Activated T-cell treated with anti-CD3 and anti-CD28 coated beads, Interleukin-2, amount 50 U/mL, for 4 hours (primary cell): ENCODE data around the gene MLIP. TPM values are rescaled to one million over a fixed set of nuclear protein-coding genes. Genes with fewer than 3 reads are reported as not detected.
"Not testable (repeated sequence)": the region's sequence is repeated elsewhere in the genome, so short reads cannot be mapped to it uniquely, and the experiment has no call there.

Experiments
- ATAC-seq, 2 donors: fragments of 200-7000 bp; cut with Tn5 transposase; one replicate each; pipeline ENCODE4 v1.10.0; 2021
- DNase-seq: peaks from one replicate; pipeline ENCODE4 v3.0.0-alpha.2; 2020
- H3K27me3 Mint-ChIP-seq: one replicate; pipeline ENCODE4 v1.8.0; 2021; ENCODE audit warnings: low read depth, mixed read lengths
- H3K36me3 Mint-ChIP-seq: one replicate; pipeline ENCODE4 v1.8.0; 2022; ENCODE audit warnings: mixed read lengths; ENCODE audit not compliant: insufficient read depth
- H3K4me1 Mint-ChIP-seq: one replicate; pipeline ENCODE4 v1.8.0; 2021; ENCODE audit warnings: low read depth, mixed read lengths
- H3K4me3 Mint-ChIP-seq: one replicate; pipeline ENCODE4 v1.8.0; 2021; ENCODE audit warnings: mild to moderate bottlenecking, moderate library complexity, mixed read lengths
- H3K9me3 Mint-ChIP-seq: one replicate; pipeline ENCODE4 v1.8.0; 2021; ENCODE audit warnings: mixed read lengths
- total RNA-seq, 3 donors: library from RNA; stranded (reverse); gene quantifications; one replicate each; pipeline ENCODE4 v1.2.1, GENCODE V29; 2021

Gene MLIP
- total RNA-seq, 3 donors from 2014 or later, result not detected

GRCh38 chr6:54245265-54245664 is 134.0 kb downstream of the MLIP start:
- H3K4me1 Mint-ChIP-seq, result no peaks in the 10 kb centered on the region
- ATAC-seq (no peak), DNase-seq (no peak)
- no peaks in the 10 kb centered on the region for H3K27me3 Mint-ChIP-seq
- H3K36me3 Mint-ChIP-seq, result no peaks in the 10 kb centered on the region
- no peaks in the 10 kb centered on the region for H3K9me3 Mint-ChIP-seq
- no peak overlapping the region for H3K4me3 Mint-ChIP-seq

DNA sequence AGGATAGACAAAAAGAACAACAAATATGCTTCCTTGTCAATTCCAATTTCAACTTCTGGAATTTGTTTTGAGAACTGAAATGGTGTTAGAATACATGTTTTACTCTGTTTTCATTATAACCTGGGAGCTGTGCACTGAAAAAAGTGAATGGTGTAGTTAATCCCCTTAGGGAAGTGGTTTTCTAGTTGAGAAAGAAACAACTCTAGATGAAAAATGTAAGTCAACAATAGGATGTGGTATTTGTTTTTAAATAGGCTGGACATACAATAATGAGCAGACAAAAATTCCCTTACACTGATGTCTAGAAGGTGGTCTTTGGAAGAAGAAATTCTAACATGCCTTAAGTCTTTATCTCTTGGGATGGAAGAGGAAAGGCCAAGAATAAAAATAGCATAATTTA is 137.1 kb downstream of the MLIP start:
- H3K36me3 Mint-ChIP-seq, result no peaks in the 10 kb centered on the region
- no peaks in the 10 kb centered on the region for H3K9me3 Mint-ChIP-seq
- ATAC-seq (no peak), DNase-seq (no peak)
- H3K27me3 Mint-ChIP-seq, result no peaks in the 10 kb centered on the region
- H3K4me3 Mint-ChIP-seq, result no peak overlapping the region
- no peaks in the 10 kb centered on the region for H3K4me1 Mint-ChIP-seq

- DNase-seq, result no peak
- ATAC-seq, result no peak
- no peaks in the 10 kb centered on the region for H3K4me1 Mint-ChIP-seq
- H3K4me3 Mint-ChIP-seq, result no peak overlapping the region
- no peaks in the 10 kb centered on the region for H3K27me3 Mint-ChIP-seq
- H3K9me3 Mint-ChIP-seq, result no peaks in the 10 kb centered on the region
- H3K36me3 Mint-ChIP-seq, result no peaks in the 10 kb centered on the region
These were observed 137.8 kb downstream of the MLIP start for GRCh38 chr6:54248994-54249393.

DNA sequence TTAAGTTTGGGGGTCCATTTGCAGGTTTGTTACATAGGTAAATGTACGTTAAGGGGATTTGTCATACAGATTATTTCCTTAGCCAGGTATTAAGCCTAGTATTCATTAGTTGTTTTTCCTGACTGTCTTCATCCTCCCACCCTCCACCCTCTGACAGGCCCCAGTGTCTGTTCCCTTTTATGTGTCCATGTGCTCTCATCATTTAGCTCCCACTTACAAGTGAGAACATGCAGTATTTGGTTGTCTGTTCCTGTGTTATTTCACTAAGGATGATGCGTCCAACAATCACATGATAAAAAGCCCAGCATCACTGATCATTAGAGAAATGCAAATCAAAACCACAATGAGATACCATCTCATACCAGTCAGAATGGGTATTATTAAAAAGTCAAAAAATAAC is 138.6 kb downstream of the MLIP start:
- not testable (repeated sequence) for H3K4me3 Mint-ChIP-seq, ATAC-seq, H3K9me3 Mint-ChIP-seq, H3K4me1 Mint-ChIP-seq, DNase-seq, H3K27me3 Mint-ChIP-seq, H3K36me3 Mint-ChIP-seq

DNA sequence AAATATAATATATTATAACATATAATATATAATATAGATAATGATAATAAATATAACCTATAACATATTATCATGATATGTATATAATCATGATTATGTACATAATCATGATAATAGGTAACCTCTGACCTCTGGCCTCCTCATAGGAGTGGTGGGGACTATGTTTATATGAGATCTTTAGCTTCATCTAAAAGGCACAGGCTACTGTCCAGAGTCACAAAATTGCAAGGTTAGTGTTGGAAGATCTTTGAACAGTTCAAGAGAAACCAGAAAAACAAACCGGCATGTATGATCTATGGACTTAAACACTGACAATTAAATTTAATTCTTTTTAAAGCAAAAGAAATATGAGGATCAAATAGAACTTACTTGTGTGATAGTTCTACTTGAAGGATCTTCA is 141.3 kb downstream of the MLIP start:
- no peaks in the 10 kb centered on the region for H3K36me3 Mint-ChIP-seq
- H3K27me3 Mint-ChIP-seq, result no peaks in the 10 kb centered on the region
- no peak overlapping the region for H3K4me3 Mint-ChIP-seq
- no peaks in the 10 kb centered on the region for H3K4me1 Mint-ChIP-seq
- no peak for DNase-seq
- ATAC-seq, result no peak
- H3K9me3 Mint-ChIP-seq, result no peaks in the 10 kb centered on the region

- no peaks in the 10 kb centered on the region for H3K4me1 Mint-ChIP-seq
- no peak overlapping the region for H3K4me3 Mint-ChIP-seq
- no peaks in the 10 kb centered on the region for H3K27me3 Mint-ChIP-seq
- no peaks in the 10 kb centered on the region for H3K9me3 Mint-ChIP-seq
- ATAC-seq (no peak), DNase-seq (no peak)
- H3K36me3 Mint-ChIP-seq, result no peaks in the 10 kb centered on the region
These were observed 141.7 kb downstream of the MLIP start for GRCh38 chr6:54252916-54253315.

- Mint-ChIP-seq H3K36me3 (no peaks in the 10 kb centered on the region), H3K9me3 (no peaks in the 10 kb centered on the region), H3K4me3 (no peak overlapping the region), H3K4me1 (no peaks in the 10 kb centered on the region), H3K27me3 (no peaks in the 10 kb centered on the region)
- no peak for DNase-seq
- no peak for ATAC-seq
These were observed 143.6 kb downstream of the MLIP start for GRCh38 chr6:54254886-54255285.

GRCh38 chr6:54255886-54256285 is 144.6 kb downstream of the MLIP start:
- Mint-ChIP-seq H3K4me3 (no peak overlapping the region), H3K36me3 (no peaks in the 10 kb centered on the region), H3K4me1 (no peaks in the 10 kb centered on the region), H3K27me3 (no peaks in the 10 kb centered on the region), H3K9me3 (no peaks in the 10 kb centered on the region)
- no peak for DNase-seq
- ATAC-seq, result no peak

DNA sequence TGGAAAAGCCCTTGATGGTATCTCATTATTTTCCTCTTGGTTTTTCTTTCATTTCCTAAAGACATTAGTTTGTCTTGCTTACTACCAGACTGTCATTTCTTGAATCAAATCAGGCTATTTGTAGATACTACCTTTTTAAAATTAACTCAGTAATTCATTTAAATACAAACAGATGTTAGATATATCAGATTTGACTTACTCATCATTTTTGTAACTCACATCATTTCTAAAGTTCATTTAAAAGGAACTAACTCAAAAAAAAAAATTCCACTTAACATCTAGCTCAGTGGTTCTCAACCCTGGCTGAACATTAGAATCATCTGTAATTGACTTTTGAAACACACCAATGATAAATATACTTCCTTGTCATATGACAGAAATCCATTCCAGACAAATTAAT is 148.8 kb downstream of the MLIP start:
- ATAC-seq (no peak), DNase-seq (no peak)
- H3K4me3 Mint-ChIP-seq, result no peak overlapping the region
- H3K4me1 Mint-ChIP-seq, result no peaks in the 10 kb centered on the region
- H3K27me3 Mint-ChIP-seq, result no peaks in the 10 kb centered on the region
- H3K36me3 Mint-ChIP-seq, result no peaks in the 10 kb centered on the region
- no peaks in the 10 kb centered on the region for H3K9me3 Mint-ChIP-seq

DNA sequence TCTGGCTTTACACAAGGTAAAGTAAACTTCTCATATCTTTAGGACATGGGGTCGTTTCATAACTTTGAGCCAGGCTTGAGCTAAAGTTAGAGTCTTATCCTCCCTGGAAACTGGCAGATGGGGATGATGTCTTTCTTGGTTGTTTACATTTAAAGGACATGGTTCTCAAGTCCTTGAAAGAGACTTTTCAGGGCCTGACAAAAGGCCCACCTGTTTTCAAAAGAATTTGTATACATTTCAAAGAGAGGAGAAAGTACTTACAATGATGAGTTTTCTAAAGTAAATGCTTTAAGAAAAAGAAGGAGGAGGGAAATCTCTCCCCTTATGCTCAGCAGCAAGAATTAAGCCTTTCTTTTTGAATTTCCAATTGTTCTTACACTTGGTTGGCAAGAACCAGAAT is 151.3 kb downstream of the MLIP start:
- Mint-ChIP-seq H3K4me1 (no peaks in the 10 kb centered on the region), H3K27me3 (no peaks in the 10 kb centered on the region), H3K4me3 (no peak overlapping the region), H3K9me3 (no peaks in the 10 kb centered on the region), H3K36me3 (no peaks in the 10 kb centered on the region)
- DNase-seq, result no peak
- ATAC-seq, result no peak

DNA sequence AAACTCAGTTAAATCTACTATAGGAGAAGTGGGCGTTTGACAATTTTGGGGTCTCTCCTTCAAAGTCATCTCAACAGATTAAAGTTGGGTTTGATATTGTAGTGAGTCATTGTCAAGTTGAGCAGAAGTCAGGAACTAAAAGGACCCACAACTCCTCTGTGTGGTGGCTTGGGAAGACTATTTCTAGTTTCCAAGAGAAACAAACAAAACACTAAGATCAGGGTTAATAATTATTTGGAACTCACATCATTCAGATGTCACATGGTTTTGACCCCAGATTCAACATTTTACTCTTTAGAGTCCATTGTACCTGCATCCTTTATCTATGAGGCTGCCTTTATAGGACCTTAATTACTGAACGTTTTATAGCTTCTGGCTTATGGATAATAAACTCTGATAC is 151.7 kb downstream of the MLIP start:
- DNase-seq, result no peak

DNA sequence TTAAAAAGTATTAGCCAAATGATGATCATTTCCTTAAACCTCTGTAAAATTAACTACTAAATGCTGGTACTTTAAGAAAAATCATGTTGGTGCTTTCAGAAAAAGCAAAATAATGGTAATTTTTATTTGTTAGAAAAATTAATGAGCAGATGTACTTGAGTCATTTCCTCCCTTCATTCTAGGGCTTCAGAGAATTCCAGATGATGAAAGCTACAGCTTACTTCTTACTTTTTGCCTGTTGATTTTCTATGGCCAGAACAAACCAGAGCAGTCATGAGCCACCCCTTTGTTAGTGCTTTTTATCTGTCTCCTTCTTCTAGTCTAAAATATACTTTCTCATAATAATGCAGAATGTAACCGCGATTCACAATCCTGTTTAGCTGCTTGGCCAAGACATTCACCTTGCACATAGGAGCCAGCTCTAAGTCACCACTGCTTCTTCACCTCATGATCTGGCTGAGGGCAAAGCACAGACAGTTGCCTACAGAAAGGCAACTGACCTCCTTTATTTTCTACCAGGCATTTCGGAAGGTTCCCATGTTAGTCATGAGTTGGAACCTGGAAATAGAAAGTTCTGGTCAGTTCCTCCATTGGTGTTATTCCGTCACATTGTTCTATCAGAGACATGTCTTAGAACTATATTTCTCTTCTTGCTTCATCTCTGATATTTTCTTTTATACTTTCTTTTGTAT is 153.5 kb downstream of the MLIP start:
- H3K27me3 Mint-ChIP-seq, result no peaks in the 10 kb centered on the region

More for the DNA sequence above, 151.7 kb downstream of the MLIP start:
- no peaks in the 10 kb centered on the region for H3K9me3 Mint-ChIP-seq
- no peaks in the 10 kb centered on the region for H3K4me1 Mint-ChIP-seq
- no peaks in the 10 kb centered on the region for H3K36me3 Mint-ChIP-seq
- ATAC-seq, result no peak
- no peak overlapping the region for H3K4me3 Mint-ChIP-seq
- no peaks in the 10 kb centered on the region for H3K27me3 Mint-ChIP-seq

DNA sequence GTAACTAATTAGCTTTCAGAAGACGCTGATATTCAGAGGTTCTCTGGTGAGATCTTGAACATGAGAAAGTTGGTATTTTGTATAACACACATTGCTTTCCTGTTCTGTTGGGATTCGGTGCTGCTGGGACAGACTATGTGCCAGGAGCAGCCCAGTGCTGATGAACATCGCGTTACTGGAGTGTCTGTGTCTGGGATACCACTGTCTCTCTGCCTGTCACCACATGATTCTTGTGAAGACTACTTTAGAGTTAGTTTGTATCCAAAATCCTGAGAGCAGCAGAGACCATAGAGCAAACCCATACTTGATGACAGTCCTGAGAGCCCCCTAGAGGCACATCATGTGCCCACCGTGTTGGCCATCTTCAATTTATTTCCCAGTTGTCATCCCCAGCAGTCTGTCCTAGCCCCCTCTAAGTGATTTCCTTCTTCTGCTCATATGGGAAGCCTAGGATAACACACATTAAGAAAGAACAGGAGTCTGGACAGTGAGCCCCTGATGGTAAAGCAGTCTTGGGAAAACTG is 155.2 kb downstream of the MLIP start:
- no peak for DNase-seq
- no peaks in the 10 kb centered on the region for H3K9me3 Mint-ChIP-seq
- no peak overlapping the region for H3K4me3 Mint-ChIP-seq
- H3K36me3 Mint-ChIP-seq, result no peaks in the 10 kb centered on the region
- H3K27me3 Mint-ChIP-seq, result no peaks in the 10 kb centered on the region
- no peak for ATAC-seq
- no peaks in the 10 kb centered on the region for H3K4me1 Mint-ChIP-seq

More for the DNA sequence above, 153.5 kb downstream of the MLIP start:
- ATAC-seq (no peak), DNase-seq (no peak)
- Mint-ChIP-seq H3K9me3 (no peaks in the 10 kb centered on the region), H3K36me3 (no peaks in the 10 kb centered on the region), H3K4me1 (no peaks in the 10 kb centered on the region), H3K4me3 (no peak overlapping the region)

GRCh38 chr6:54267798-54268197 is 156.6 kb downstream of the MLIP start:
- no peaks in the 10 kb centered on the region for H3K27me3 Mint-ChIP-seq
- H3K4me3 Mint-ChIP-seq, result no peak overlapping the region
- DNase-seq, result no peak
- H3K9me3 Mint-ChIP-seq, result no peaks in the 10 kb centered on the region
- H3K36me3 Mint-ChIP-seq, result no peaks in the 10 kb centered on the region
- ATAC-seq, result no peak
- no peaks in the 10 kb centered on the region for H3K4me1 Mint-ChIP-seq

DNA sequence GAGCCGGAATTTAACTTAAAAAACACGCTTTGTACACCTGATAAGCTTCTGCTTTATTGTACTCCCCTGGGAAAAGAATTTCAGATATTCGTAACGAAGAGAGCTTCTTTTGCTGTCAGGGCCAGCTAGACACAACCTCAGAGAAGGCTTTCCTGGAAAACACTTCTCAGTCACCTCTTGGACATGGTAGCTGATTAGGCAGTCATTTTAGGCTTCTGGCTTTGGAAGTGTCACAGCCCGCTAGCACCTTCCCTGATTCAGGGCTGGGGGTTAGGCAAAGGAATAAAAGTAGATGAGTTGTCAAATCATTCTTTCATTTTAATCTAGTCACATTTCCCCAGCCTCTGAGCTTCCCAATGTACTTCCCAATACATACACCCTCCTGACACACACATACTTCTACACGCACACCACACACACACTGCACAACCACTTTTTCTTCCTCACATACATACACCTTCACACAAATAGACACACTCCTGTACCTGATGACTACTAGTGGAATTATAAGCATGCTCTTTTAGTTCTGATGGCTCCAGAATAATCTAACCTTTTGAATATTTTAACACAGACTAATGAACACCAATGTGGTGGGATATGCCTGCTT is 162.1 kb downstream of the MLIP start:
- DNase-seq, result no peak
- H3K4me1 Mint-ChIP-seq, result no peaks in the 10 kb centered on the region
- H3K4me3 Mint-ChIP-seq, result no peak overlapping the region
- H3K27me3 Mint-ChIP-seq, result no peaks in the 10 kb centered on the region
- no peak for ATAC-seq
- H3K9me3 Mint-ChIP-seq, result peaks cover 5% of the 10 kb centered on the region
- no peaks in the 10 kb centered on the region for H3K36me3 Mint-ChIP-seq
